ENCODE measurements around the gene LIN28A. TPM values are rescaled to one million over a fixed set of nuclear protein-coding genes. Genes with fewer than 3 reads are reported as not detected.

LIN28A gene
- total RNA-seq, 1 donor from 2014 or later: 97.3 TPM

- no peak for DNase-seq
- H3K36me3 Mint-ChIP-seq (ENCODE audit: unreplicated experiment): no peaks in the 10 kb centered on the region
- peaks cover 10% of the 10 kb centered on the region for H3K27me3 Mint-ChIP-seq (ENCODE audit: unreplicated experiment)
- no peak overlapping the region for H3K4me3 Mint-ChIP-seq (ENCODE audit: unreplicated experiment)
- H3K27ac Mint-ChIP-seq (ENCODE audit: unreplicated experiment): no peak overlapping the region
- H3K4me1 Mint-ChIP-seq (ENCODE audit: low read depth, unreplicated experiment): peaks cover 6% of the 10 kb centered on the region
- TF ChIP-seq CTCF (IDR thresholded peaks at IDR 0.05; ENCODE audit: partially characterized antibody, unreplicated experiment): no peak
- H3K9me3 Mint-ChIP-seq (ENCODE audit: unreplicated experiment): peaks cover 3% of the 10 kb centered on the region
These were observed 45.7 kb upstream of the LIN28A start for GRCh38 chr1:26364956-26365355.

- Mint-ChIP-seq H3K36me3 (ENCODE audit: unreplicated experiment) (no peaks in the 10 kb centered on the region), H3K4me3 (ENCODE audit: unreplicated experiment) (no peak overlapping the region), H3K27ac (ENCODE audit: unreplicated experiment) (no peak overlapping the region), H3K4me1 (ENCODE audit: low read depth, unreplicated experiment) (no peaks in the 10 kb centered on the region), H3K27me3 (ENCODE audit: unreplicated experiment) (peaks cover 3% of the 10 kb centered on the region), H3K9me3 (ENCODE audit: unreplicated experiment) (peaks cover 3% of the 10 kb centered on the region)
- no peak for DNase-seq
- no peak for TF ChIP-seq CTCF (IDR thresholded peaks at IDR 0.05; ENCODE audit: partially characterized antibody, unreplicated experiment)
These were observed 43.2 kb upstream of the LIN28A start for GRCh38 chr1:26367441-26367840.

GRCh38 chr1:26368006-26368405 is 42.6 kb upstream of the LIN28A start:
- DNase-seq: no peak
- Mint-ChIP-seq H3K27ac (ENCODE audit: unreplicated experiment) (no peak overlapping the region), H3K36me3 (ENCODE audit: unreplicated experiment) (no peaks in the 10 kb centered on the region), H3K27me3 (ENCODE audit: unreplicated experiment) (no peaks in the 10 kb centered on the region), H3K4me3 (ENCODE audit: unreplicated experiment) (no peak overlapping the region), H3K9me3 (ENCODE audit: unreplicated experiment) (peaks cover 3% of the 10 kb centered on the region), H3K4me1 (ENCODE audit: low read depth, unreplicated experiment) (no peaks in the 10 kb centered on the region)
- no peak for TF ChIP-seq CTCF (IDR thresholded peaks at IDR 0.05; ENCODE audit: partially characterized antibody, unreplicated experiment)

- DNase-seq: no peak
- Mint-ChIP-seq H3K36me3 (ENCODE audit: unreplicated experiment) (no peaks in the 10 kb centered on the region), H3K4me1 (ENCODE audit: low read depth, unreplicated experiment) (no peaks in the 10 kb centered on the region), H3K27ac (ENCODE audit: unreplicated experiment) (no peak overlapping the region), H3K9me3 (ENCODE audit: unreplicated experiment) (peaks cover 3% of the 10 kb centered on the region), H3K4me3 (ENCODE audit: unreplicated experiment) (no peak overlapping the region), H3K27me3 (ENCODE audit: unreplicated experiment) (no peaks in the 10 kb centered on the region)
- TF ChIP-seq CTCF (IDR thresholded peaks at IDR 0.05; ENCODE audit: partially characterized antibody, unreplicated experiment): no peak
These were observed 42.1 kb upstream of the LIN28A start for GRCh38 chr1:26368486-26368885.

GRCh38 chr1:26370591-26371382 is 39.8 kb upstream of the LIN28A start:
- Mint-ChIP-seq H3K27ac (ENCODE audit: unreplicated experiment) (no peak overlapping the region), H3K36me3 (ENCODE audit: unreplicated experiment) (no peaks in the 10 kb centered on the region), H3K4me1 (ENCODE audit: low read depth, unreplicated experiment) (no peaks in the 10 kb centered on the region), H3K27me3 (ENCODE audit: unreplicated experiment) (peaks cover 7% of the 10 kb centered on the region), H3K9me3 (ENCODE audit: unreplicated experiment) (peaks cover 4% of the 10 kb centered on the region), H3K4me3 (ENCODE audit: unreplicated experiment) (no peak overlapping the region)
- DNase-seq: no peak
- TF ChIP-seq CTCF (IDR thresholded peaks at IDR 0.05; ENCODE audit: partially characterized antibody, unreplicated experiment): no peak
